Cardiac fibroblast (primary cell): ENCODE results near the gene ZKSCAN8.

ENCODE experiments used
- DNase-seq, 2 donors: peaks; one replicate each; pipeline versions ENCODE4 v3.0.0 to v3.0.0-alpha.2; 2010; ENCODE audit warnings: low read depth in 2 of 2
- H3K4me3 ChIP-seq, 2 donors: replicated peaks in 1 of 2; 1 replicate in 1 of 2; 2 replicates in 1 of 2; pipeline ENCODE4 v1.5.1; 2011; ENCODE audit warnings: low read depth in 2 of 2, low read length in 2 of 2, mild to moderate bottlenecking in 2 of 2, moderate library complexity in 1 of 2
- CTCF ChIP-seq: IDR thresholded peaks from one replicate; pipeline ENCODE4 v1.5.1; 2011; ENCODE audit warnings: low read depth, mild to moderate bottlenecking, low read length, inconsistent platforms

ZKSCAN8 gene

GRCh38 chr6:28125401-28125800 lies 16.3 kb upstream of the ZKSCAN8 start:
- no peak for TF ChIP-seq CTCF
- no peak overlapping the region for H3K4me3 ChIP-seq
- DNase-seq = no peak

- H3K4me3 ChIP-seq = no peak overlapping the region
- DNase-seq = peak; percentile 61 to 65
- peak; percentile 55 for TF ChIP-seq CTCF
Observed at GRCh38 chr6:28134015-28134414, 7.7 kb upstream of the ZKSCAN8 start.

GRCh38 chr6:28134716-28135115 lies 7.0 kb upstream of the ZKSCAN8 start:
- no peak for DNase-seq
- no peak overlapping the region for H3K4me3 ChIP-seq
- no peak for TF ChIP-seq CTCF

- DNase-seq = no peak
- TF ChIP-seq CTCF = no peak
Observed at GRCh38 chr6:28135393-28135792, 6.3 kb upstream of the ZKSCAN8 start.

GRCh38 chr6:28136585-28137504 lies 4.8 kb upstream of the ZKSCAN8 start:
- no peak for TF ChIP-seq CTCF
- peak; percentile 98 for DNase-seq

More at GRCh38 chr6:28135393-28135792, 6.3 kb upstream of the ZKSCAN8 start:
- H3K4me3 ChIP-seq = peak overlapping the region in 1 of 2 donors; percentile 79

GRCh38 chr6:28137505-28137981 lies 4.1 kb upstream of the ZKSCAN8 start:
- DNase-seq = peak; percentile 21 to 51
- peak overlapping the region; percentile 60 to 79 for H3K4me3 ChIP-seq
- no peak for TF ChIP-seq CTCF

More at GRCh38 chr6:28136585-28137504, 4.8 kb upstream of the ZKSCAN8 start:
- peak overlapping the region; percentile 60 to 79 for H3K4me3 ChIP-seq
